HepG2 (cell line): ENCODE results near the gene AVPR2. TPM values are rescaled to one million over a fixed set of nuclear protein-coding genes. Genes with fewer than 3 reads are reported as not detected.

Experiments used
- CBFB ChIP-seq: sonication (generic); formaldehyde crosslinking; IDR thresholded peaks from 2 replicates; pipeline ENCODE4 v1.4.0; 2020; ENCODE audit warnings: missing genetic modification reagents
- FOXP1 ChIP-seq, 2 experiments: fragments of 450-650 bp in 1 of 2; IDR thresholded peaks; 2 replicates each; pipeline ENCODE4 v1.6.1; 2017 to 2018; ENCODE audit warnings: antibody characterized with exemption in 1 of 2
- HNRNPK ChIP-seq: fragments of 200-400 bp; formaldehyde crosslinking; IDR thresholded peaks from 2 replicates; pipeline ENCODE4 v1.6.1; 2018; ENCODE audit warnings: low read length, low read depth, moderate library complexity, mild to moderate bottlenecking; ENCODE audit not compliant: poor library complexity, severe bottlenecking
- MAZ ChIP-seq, 2 experiments: sonication (generic) in 1 of 2; formaldehyde crosslinking in 1 of 2; IDR thresholded peaks; 2 replicates each; pipeline versions ENCODE4 v1.5.0 to v1.6.1; 2012 to 2020; ENCODE audit warnings: low read depth in 2 of 2, mild to moderate bottlenecking in 2 of 2, borderline replicate concordance in 1 of 2, improper control_type of control experiment in 1 of 2, low read length in 1 of 2, missing genetic modification reagents in 1 of 2, moderate library complexity in 1 of 2
- MLLT10 ChIP-seq: sonication (generic); formaldehyde crosslinking; IDR thresholded peaks from 2 replicates; pipeline ENCODE4 v1.4.0; 2020; ENCODE audit warnings: missing genetic modification reagents
- MTF1 ChIP-seq: sonication (generic); formaldehyde crosslinking; IDR thresholded peaks from 2 replicates; pipeline ENCODE4 v1.5.0; 2020; ENCODE audit warnings: missing genetic modification reagents
- NPAS2 ChIP-seq: sonication (generic); formaldehyde crosslinking; IDR thresholded peaks from 2 replicates; pipeline ENCODE4 v1.8.0; 2022; ENCODE audit warnings: mild to moderate bottlenecking, missing genetic modification reagents, borderline replicate concordance
- PTBP1 ChIP-seq: fragments of 200-400 bp; formaldehyde crosslinking; IDR thresholded peaks from 2 replicates; pipeline ENCODE4 v1.6.1; 2018; ENCODE audit warnings: low read length, low read depth; ENCODE audit not compliant: poor library complexity, severe bottlenecking
- RAD21 ChIP-seq: fragments of 450-650 bp; formaldehyde crosslinking; IDR thresholded peaks from 2 replicates; pipeline ENCODE4 v1.5.0; 2020; ENCODE audit warnings: mild to moderate bottlenecking
- SIN3A ChIP-seq: IDR thresholded peaks from 2 replicates; pipeline ENCODE4 v1.6.1; 2011; ENCODE audit warnings: low read depth, mild to moderate bottlenecking, control low read depth, low read length, borderline replicate concordance
- ZFP36L2 ChIP-seq: sonication (generic); formaldehyde crosslinking; IDR thresholded peaks from 2 replicates; pipeline ENCODE4 v1.4.0; 2020; ENCODE audit warnings: missing genetic modification reagents
- ZMYM2 ChIP-seq: sonication (generic); formaldehyde crosslinking; IDR thresholded peaks from 2 replicates; pipeline ENCODE4 v1.8.0; 2022; ENCODE audit warnings: mild to moderate bottlenecking, missing genetic modification reagents
- ZNF24 ChIP-seq: fragments of 450-650 bp; IDR thresholded peaks from 2 replicates; pipeline ENCODE4 v1.6.1; 2017; ENCODE audit warnings: antibody characterized with exemption, mild to moderate bottlenecking
- ZNF256 ChIP-seq: sonication (generic); formaldehyde crosslinking; conservative IDR thresholded peaks from 2 replicates; pipeline ENCODE4 v1.4.0; 2020; ENCODE audit warnings: missing genetic modification reagents
- ZNF3 ChIP-seq: IDR thresholded peaks from 2 replicates; pipeline ENCODE4 v1.7.0; 2017; ENCODE audit warnings: inconsistent platforms
- ZNF333 ChIP-seq: sonication (generic); formaldehyde crosslinking; IDR thresholded peaks from 2 replicates; pipeline ENCODE4 v1.4.0; 2020; ENCODE audit warnings: mild to moderate bottlenecking, missing genetic modification reagents, borderline replicate concordance
- ZNF431 ChIP-seq: sonication (generic); formaldehyde crosslinking; IDR thresholded peaks from 2 replicates; pipeline ENCODE4 v1.9.0; 2022; ENCODE audit warnings: missing genetic modification reagents, low read depth, mild to moderate bottlenecking, borderline replicate concordance
- ZNF589 ChIP-seq: sonication (generic); formaldehyde crosslinking; conservative IDR thresholded peaks from 2 replicates; pipeline ENCODE4 v1.8.0; 2022; ENCODE audit warnings: mild to moderate bottlenecking, moderate library complexity, missing genetic modification reagents
- polyA plus RNA-seq, 8 experiments: library from polyadenylated mRNA; depleted of rRNA in 3 of 8; stranded (reverse) in 7 of 8; unstranded in 1 of 8; fragments of >200 nt; fragmentation: Illumina TruSeq in 4 of 8; extraction: Trizol in 4 of 8; gene quantifications; 2 replicates each; pipeline versions ENCODE4 v1.2.1 to v1.2.3, GENCODE V29; 2011 to 2016; ENCODE audit warnings: low read depth in 4 of 8, missing spikeins in 1 of 8, mixed read lengths in 1 of 8; ENCODE audit not compliant: insufficient read depth in 1 of 8
- total RNA-seq, 5 experiments: library from RNA; depleted of rRNA; stranded (reverse); fragments of >200 nt; fragmentation: Illumina TruSeq; extraction: Trizol; gene quantifications; 2 replicates each; pipeline ENCODE4 v1.2.3, GENCODE V29; 2016; ENCODE audit warnings: low read depth in 1 of 5
- TF ChIP-seq, protein P1 (sequence below): sonication (generic); formaldehyde crosslinking; IDR thresholded peaks from 2 replicates; pipeline ENCODE4 v1.4.0; 2020; ENCODE audit warnings: low read depth, mild to moderate bottlenecking, missing genetic modification reagents
- TF ChIP-seq, protein P2 (sequence below): IDR thresholded peaks from 2 replicates; pipeline ENCODE4 v1.6.1; 2016; ENCODE audit warnings: low read depth, control low read depth
- TF ChIP-seq, protein P3 (sequence below): sonication (generic); formaldehyde crosslinking; conservative IDR thresholded peaks from 2 replicates; pipeline ENCODE4 v1.4.0; 2020; ENCODE audit warnings: missing genetic modification reagents
- TF ChIP-seq, protein P4 (sequence below): sonication (generic); formaldehyde crosslinking; IDR thresholded peaks from 2 replicates; pipeline ENCODE4 v1.8.0; 2023; ENCODE audit warnings: mild to moderate bottlenecking, missing genetic modification reagents
- TF ChIP-seq, protein P5 (sequence below): sonication (generic); formaldehyde crosslinking; IDR thresholded peaks from 2 replicates; pipeline ENCODE4 v1.4.0; 2020; ENCODE audit warnings: missing genetic modification reagents; ENCODE audit errors: not compliant biosample characterization

AVPR2 gene
- total and polyA plus RNA-seq, 2 of the 13 experiments (the other 11 are each of a cell fraction or from before 2014, with no cell fraction given) = not detected

DNA sequence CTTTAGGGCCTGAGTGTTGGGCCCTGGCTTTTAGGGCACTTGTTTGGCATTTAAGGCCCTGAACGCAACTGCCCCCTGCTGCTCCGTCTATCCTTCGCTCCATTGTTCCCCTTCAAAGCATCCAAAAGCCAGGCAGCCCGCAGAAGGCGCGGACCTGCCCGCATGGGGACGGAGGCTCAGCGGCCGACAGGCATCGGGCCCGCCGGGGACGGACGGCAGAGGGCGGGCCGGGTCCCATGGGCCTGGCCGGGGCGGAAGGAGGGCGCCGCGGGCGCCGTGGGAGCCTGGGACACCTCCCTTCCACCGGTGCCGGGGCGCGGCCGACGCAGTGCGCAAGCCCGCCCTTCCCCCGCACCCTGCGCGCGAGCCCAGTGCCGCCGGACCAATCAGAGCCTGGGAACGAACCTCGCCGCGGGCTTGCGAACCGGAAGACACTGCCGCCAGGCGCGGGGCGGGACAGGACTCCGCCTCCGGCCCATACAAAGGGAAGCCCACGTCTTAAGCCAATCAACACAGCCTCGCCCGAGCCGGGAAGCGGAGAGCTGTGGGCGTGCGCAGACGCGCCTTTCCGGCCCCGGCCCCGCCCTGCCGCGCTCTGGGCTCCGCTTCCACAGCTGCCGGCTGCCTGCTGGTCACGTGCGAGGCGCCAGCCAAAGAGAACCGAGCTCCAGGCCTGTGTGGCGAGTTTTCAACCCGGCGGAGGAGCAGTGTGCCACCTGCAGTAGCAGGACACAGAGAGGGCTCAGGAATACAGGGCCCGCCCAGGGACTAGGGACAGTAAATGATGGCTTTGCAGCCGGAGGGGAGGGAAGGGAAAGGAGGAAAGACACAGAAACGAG is 23.7 kb downstream of the AVPR2 start (continued):
- TF ChIP-seq, protein P1, sequence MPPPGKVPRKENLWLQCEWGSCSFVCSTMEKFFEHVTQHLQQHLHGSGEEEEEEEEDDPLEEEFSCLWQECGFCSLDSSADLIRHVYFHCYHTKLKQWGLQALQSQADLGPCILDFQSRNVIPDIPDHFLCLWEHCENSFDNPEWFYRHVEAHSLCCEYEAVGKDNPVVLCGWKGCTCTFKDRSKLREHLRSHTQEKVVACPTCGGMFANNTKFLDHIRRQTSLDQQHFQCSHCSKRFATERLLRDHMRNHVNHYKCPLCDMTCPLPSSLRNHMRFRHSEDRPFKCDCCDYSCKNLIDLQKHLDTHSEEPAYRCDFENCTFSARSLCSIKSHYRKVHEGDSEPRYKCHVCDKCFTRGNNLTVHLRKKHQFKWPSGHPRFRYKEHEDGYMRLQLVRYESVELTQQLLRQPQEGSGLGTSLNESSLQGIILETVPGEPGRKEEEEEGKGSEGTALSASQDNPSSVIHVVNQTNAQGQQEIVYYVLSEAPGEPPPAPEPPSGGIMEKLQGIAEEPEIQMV = no peak
- TF ChIP-seq SIN3A (no peak), NPAS2 (CRISPR knock-in tag) (no peak), ZNF3 (CRISPR knock-in tag) (no peak), MAZ (IDR thresholded peaks at IDR 0.05; ENCODE audit: borderline replicate concordance, low read depth, low read length) (no peak), MAZ (CRISPR knock-in tag; IDR thresholded peaks at IDR 0.05; ENCODE audit: low read depth) (peak; percentile 76), RAD21 (CRISPR knock-in tag) (no peak), MTF1 (CRISPR knock-in tag) (no peak), HNRNPK (peak; percentile 32), ZNF256 (no peak), FOXP1 (IDR thresholded peaks at IDR 0.05) (no peak), FOXP1 (CRISPR knock-in tag; IDR thresholded peaks at IDR 0.05) (no peak), ZFP36L2 (CRISPR knock-in tag) (no peak), MLLT10 (CRISPR knock-in tag) (no peak), ZNF333 (CRISPR knock-in tag) (no peak), CBFB (CRISPR knock-in tag) (no peak), ZNF24 (no peak), PTBP1 (no peak), ZNF431 (CRISPR knock-in tag) (no peak), ZMYM2 (CRISPR knock-in tag) (no peak), ZNF589 (no peak)
- TF ChIP-seq, protein P2, sequence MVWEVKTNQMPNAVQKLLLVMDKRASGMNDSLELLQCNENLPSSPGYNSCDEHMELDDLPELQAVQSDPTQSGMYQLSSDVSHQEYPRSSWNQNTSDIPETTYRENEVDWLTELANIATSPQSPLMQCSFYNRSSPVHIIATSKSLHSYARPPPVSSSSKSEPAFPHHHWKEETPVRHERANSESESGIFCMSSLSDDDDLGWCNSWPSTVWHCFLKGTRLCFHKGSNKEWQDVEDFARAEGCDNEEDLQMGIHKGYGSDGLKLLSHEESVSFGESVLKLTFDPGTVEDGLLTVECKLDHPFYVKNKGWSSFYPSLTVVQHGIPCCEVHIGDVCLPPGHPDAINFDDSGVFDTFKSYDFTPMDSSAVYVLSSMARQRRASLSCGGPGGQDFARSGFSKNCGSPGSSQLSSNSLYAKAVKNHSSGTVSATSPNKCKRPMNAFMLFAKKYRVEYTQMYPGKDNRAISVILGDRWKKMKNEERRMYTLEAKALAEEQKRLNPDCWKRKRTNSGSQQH (CRISPR knock-in tag) = no peak
- TF ChIP-seq, protein P3, sequence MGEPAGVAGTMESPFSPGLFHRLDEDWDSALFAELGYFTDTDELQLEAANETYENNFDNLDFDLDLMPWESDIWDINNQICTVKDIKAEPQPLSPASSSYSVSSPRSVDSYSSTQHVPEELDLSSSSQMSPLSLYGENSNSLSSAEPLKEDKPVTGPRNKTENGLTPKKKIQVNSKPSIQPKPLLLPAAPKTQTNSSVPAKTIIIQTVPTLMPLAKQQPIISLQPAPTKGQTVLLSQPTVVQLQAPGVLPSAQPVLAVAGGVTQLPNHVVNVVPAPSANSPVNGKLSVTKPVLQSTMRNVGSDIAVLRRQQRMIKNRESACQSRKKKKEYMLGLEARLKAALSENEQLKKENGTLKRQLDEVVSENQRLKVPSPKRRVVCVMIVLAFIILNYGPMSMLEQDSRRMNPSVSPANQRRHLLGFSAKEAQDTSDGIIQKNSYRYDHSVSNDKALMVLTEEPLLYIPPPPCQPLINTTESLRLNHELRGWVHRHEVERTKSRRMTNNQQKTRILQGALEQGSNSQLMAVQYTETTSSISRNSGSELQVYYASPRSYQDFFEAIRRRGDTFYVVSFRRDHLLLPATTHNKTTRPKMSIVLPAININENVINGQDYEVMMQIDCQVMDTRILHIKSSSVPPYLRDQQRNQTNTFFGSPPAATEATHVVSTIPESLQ = no peak
- TF ChIP-seq, protein P4, sequence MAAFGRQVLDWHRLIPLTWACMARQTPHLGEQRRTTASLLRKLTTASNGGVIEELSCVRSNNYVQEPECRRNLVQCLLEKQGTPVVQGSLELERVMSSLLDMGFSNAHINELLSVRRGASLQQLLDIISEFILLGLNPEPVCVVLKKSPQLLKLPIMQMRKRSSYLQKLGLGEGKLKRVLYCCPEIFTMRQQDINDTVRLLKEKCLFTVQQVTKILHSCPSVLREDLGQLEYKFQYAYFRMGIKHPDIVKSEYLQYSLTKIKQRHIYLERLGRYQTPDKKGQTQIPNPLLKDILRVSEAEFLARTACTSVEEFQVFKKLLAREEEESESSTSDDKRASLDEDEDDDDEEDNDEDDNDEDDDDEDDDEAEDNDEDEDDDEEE (CRISPR knock-in tag) = no peak
- TF ChIP-seq, protein P5, sequence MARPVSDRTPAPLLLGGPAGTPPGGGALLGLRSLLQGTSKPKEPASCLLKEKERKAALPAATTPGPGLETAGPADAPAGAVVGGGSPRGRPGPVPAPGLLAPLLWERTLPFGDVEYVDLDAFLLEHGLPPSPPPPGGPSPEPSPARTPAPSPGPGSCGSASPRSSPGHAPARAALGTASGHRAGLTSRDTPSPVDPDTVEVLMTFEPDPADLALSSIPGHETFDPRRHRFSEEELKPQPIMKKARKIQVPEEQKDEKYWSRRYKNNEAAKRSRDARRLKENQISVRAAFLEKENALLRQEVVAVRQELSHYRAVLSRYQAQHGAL (CRISPR knock-in tag) = no peak
